KOPT-K1 (cell line): ENCODE measurements around the gene SHFL.

Source experiments
- H3K27ac ChIP-seq: fragments of 200-600 bp; sonication (generic); 2 replicates; pipeline ENCODE4 v1.5.1; 2016; ENCODE audit warnings: antibody characterized with exemption, mild to moderate bottlenecking, low read depth, low read length; ENCODE audit not compliant: poor library complexity, severe bottlenecking
- H3K36me3 ChIP-seq: fragments of 200-600 bp; sonication (generic); 2 replicates; pipeline ENCODE4 v1.5.1; 2017; ENCODE audit warnings: antibody characterized with exemption, mild to moderate bottlenecking, low read length, moderate library complexity; ENCODE audit not compliant: insufficient read depth
- H3K9me3 ChIP-seq: fragments of 200-600 bp; sonication (generic); 2 replicates; pipeline ENCODE4 v1.5.1; 2017; ENCODE audit warnings: antibody characterized with exemption, low read length, mild to moderate bottlenecking; ENCODE audit not compliant: insufficient read depth, poor library complexity, severe bottlenecking

SHFL gene

GRCh38 chr19:10126213-10126639 lies 40.1 kb downstream of the SHFL start:
- H3K27ac ChIP-seq, result no peak overlapping the region
- H3K36me3 ChIP-seq, result peaks cover 68% of the 10 kb centered on the region
- no peaks in the 10 kb centered on the region for H3K9me3 ChIP-seq

- H3K9me3 ChIP-seq, result no peaks in the 10 kb centered on the region
- H3K27ac ChIP-seq, result no peak overlapping the region
- peaks cover 99% of the 10 kb centered on the region for H3K36me3 ChIP-seq
These were observed 46.8 kb downstream of the SHFL start for GRCh38 chr19:10132905-10133304.

GRCh38 chr19:10133596-10133995 lies 47.5 kb downstream of the SHFL start:
- peaks cover 100% of the 10 kb centered on the region for H3K36me3 ChIP-seq

GRCh38 chr19:10134040-10134439 lies 47.9 kb downstream of the SHFL start:
- Histone ChIP-seq H3K36me3 (peaks cover 100% of the 10 kb centered on the region), H3K27ac (no peak overlapping the region)

More at GRCh38 chr19:10133596-10133995, 47.5 kb downstream of the SHFL start:
- Histone ChIP-seq H3K27ac (no peak overlapping the region), H3K9me3 (no peaks in the 10 kb centered on the region)

GRCh38 chr19:10135551-10136334 lies 49.6 kb downstream of the SHFL start:
- Histone ChIP-seq H3K27ac (no peak overlapping the region), H3K9me3 (no peaks in the 10 kb centered on the region), H3K36me3 (peaks cover 100% of the 10 kb centered on the region)

More at GRCh38 chr19:10134040-10134439, 47.9 kb downstream of the SHFL start:
- no peaks in the 10 kb centered on the region for H3K9me3 ChIP-seq

- Histone ChIP-seq H3K27ac (no peak overlapping the region), H3K9me3 (no peaks in the 10 kb centered on the region), H3K36me3 (peaks cover 100% of the 10 kb centered on the region)
These were observed 50.8 kb downstream of the SHFL start for GRCh38 chr19:10136936-10137335.

GRCh38 chr19:10137751-10138682 lies 51.9 kb downstream of the SHFL start:
- Histone ChIP-seq H3K36me3 (peaks cover 100% of the 10 kb centered on the region), H3K9me3 (no peaks in the 10 kb centered on the region), H3K27ac (no peak overlapping the region)

- H3K27ac ChIP-seq, result no peak overlapping the region
- no peaks in the 10 kb centered on the region for H3K9me3 ChIP-seq
- peaks cover 100% of the 10 kb centered on the region for H3K36me3 ChIP-seq
These were observed 53.0 kb downstream of the SHFL start for GRCh38 chr19:10138879-10139795.

- no peak overlapping the region for H3K27ac ChIP-seq
- peaks cover 100% of the 10 kb centered on the region for H3K36me3 ChIP-seq
- H3K9me3 ChIP-seq, result no peaks in the 10 kb centered on the region
These were observed 53.8 kb downstream of the SHFL start for GRCh38 chr19:10139952-10140351.

- Histone ChIP-seq H3K27ac (no peak overlapping the region), H3K36me3 (peaks cover 100% of the 10 kb centered on the region)
These were observed 55.4 kb downstream of the SHFL start for GRCh38 chr19:10141479-10141878.

GRCh38 chr19:10141973-10142372 lies 55.9 kb downstream of the SHFL start:
- H3K9me3 ChIP-seq, result no peaks in the 10 kb centered on the region
- peaks cover 100% of the 10 kb centered on the region for H3K36me3 ChIP-seq
- no peak overlapping the region for H3K27ac ChIP-seq

More at GRCh38 chr19:10141479-10141878, 55.4 kb downstream of the SHFL start:
- no peaks in the 10 kb centered on the region for H3K9me3 ChIP-seq
